GM12874 (cell line): Measurements from ENCODE around the gene PRICKLE2.

Experiments used
- CTCF ChIP-seq: IDR thresholded peaks from 2 replicates; pipeline ENCODE4 v1.5.1; 2011; ENCODE audit warnings: low read depth, mild to moderate bottlenecking, control low read depth, low read length, moderate library complexity; ENCODE audit not compliant: insufficient read depth

The PRICKLE2 gene

GRCh38 chr3:64099316-64099715, 126.0 kb downstream of the PRICKLE2 start:
- TF ChIP-seq CTCF, result no peak

GRCh38 chr3:64098670-64099069, 126.6 kb downstream of the PRICKLE2 start:
- TF ChIP-seq CTCF, result no peak

GRCh38 chr3:64097920-64098319, 127.3 kb downstream of the PRICKLE2 start:
- TF ChIP-seq CTCF, result no peak

- TF ChIP-seq CTCF, result no peak
Observed at GRCh38 chr3:64095802-64096201, 129.5 kb downstream of the PRICKLE2 start.

GRCh38 chr3:64094713-64095079, 130.6 kb downstream of the PRICKLE2 start:
- TF ChIP-seq CTCF, result no peak

- no peak for TF ChIP-seq CTCF
Observed at GRCh38 chr3:64093825-64094712, 131.2 kb downstream of the PRICKLE2 start.

GRCh38 chr3:64093211-64093610, 132.1 kb downstream of the PRICKLE2 start:
- TF ChIP-seq CTCF, result no peak
